Keratinocyte (primary cell): Measurements from ENCODE around the gene FLVCR2. TPM values are rescaled to one million over a fixed set of nuclear protein-coding genes. Genes with fewer than 3 reads are reported as not detected.

Experiments
- DNase-seq: peaks from one replicate; pipeline ENCODE4 v3.0.0-alpha.2; 2011; ENCODE audit warnings: low read depth, missing footprints, low spot score
- FAIRE-seq: peaks from 2 replicates; lab custom pipeline; 2011; peaks lifted over from hg19 to GRCh38; lab: Jason Lieb, UNC
- H2AFZ ChIP-seq: 2 replicates; pipeline ENCODE4 v1.6.0; 2012; ENCODE audit warnings: low read length, control low read depth, inconsistent platforms; ENCODE audit not compliant: control insufficient read depth
- H3K27ac ChIP-seq: 2 replicates; pipeline ENCODE4 v1.5.1; 2011; ENCODE audit warnings: low read length; ENCODE audit not compliant: control insufficient read depth, insufficient read depth
- H3K27me3 ChIP-seq: 3 replicates; pipeline ENCODE4 v1.6.0; 2011; ENCODE audit warnings: low read length; ENCODE audit not compliant: control insufficient read depth, insufficient read depth; ENCODE audit errors: extremely low read depth
- H3K36me3 ChIP-seq, 2 experiments: 2 replicates in 1 of 2; 3 replicates in 1 of 2; pipeline ENCODE4 v1.5.1; 2011; ENCODE audit warnings: low read length in 2 of 2, mild to moderate bottlenecking in 1 of 2; ENCODE audit not compliant: control insufficient read depth in 2 of 2, insufficient read depth in 2 of 2; ENCODE audit errors: extremely low read depth in 1 of 2
- H3K4me1 ChIP-seq: 3 replicates; pipeline ENCODE4 v1.5.1; 2011; ENCODE audit warnings: low read length; ENCODE audit not compliant: control insufficient read depth, insufficient read depth; ENCODE audit errors: extremely low read depth
- H3K4me2 ChIP-seq: 3 replicates; pipeline ENCODE4 v1.6.0; 2011; ENCODE audit warnings: low read depth, low read length; ENCODE audit not compliant: control insufficient read depth, insufficient read depth; ENCODE audit errors: extremely low read depth
- H3K4me3 ChIP-seq, 3 experiments: fragments of 200-600 bp in 1 of 3; sonication (generic) in 1 of 3; 2 replicates in 2 of 3; 3 replicates in 1 of 3; pipeline ENCODE4 v1.5.1; 2011 to 2016; ENCODE audit warnings: low read length in 3 of 3, mild to moderate bottlenecking in 3 of 3, control low read depth in 2 of 3, inconsistent platforms in 1 of 3, low read depth in 1 of 3, mixed read lengths in 1 of 3, mixed run types in 1 of 3, moderate library complexity in 1 of 3; ENCODE audit not compliant: control insufficient read depth in 2 of 3, insufficient read depth in 2 of 3; ENCODE audit errors: extremely low read depth in 1 of 3
- H3K79me2 ChIP-seq: 2 replicates; pipeline ENCODE4 v1.6.0; 2012; ENCODE audit warnings: low read length; ENCODE audit not compliant: control insufficient read depth, insufficient read depth
- H3K9ac ChIP-seq: 3 replicates; pipeline ENCODE4 v1.6.0; 2011; ENCODE audit warnings: low read length; ENCODE audit not compliant: control insufficient read depth, insufficient read depth; ENCODE audit errors: extremely low read depth
- H3K9me1 ChIP-seq: 3 replicates; pipeline ENCODE4 v1.6.0; 2011; ENCODE audit warnings: low read length; ENCODE audit not compliant: control insufficient read depth, insufficient read depth; ENCODE audit errors: extremely low read depth
- H3K9me3 ChIP-seq: 2 replicates; pipeline ENCODE4 v1.5.1; 2012; ENCODE audit warnings: low read depth, low read length; ENCODE audit not compliant: control insufficient read depth
- H4K20me1 ChIP-seq: 3 replicates; pipeline ENCODE4 v1.6.0; 2011; ENCODE audit warnings: low read length; ENCODE audit not compliant: control insufficient read depth, insufficient read depth; ENCODE audit errors: extremely low read depth
- CTCF ChIP-seq, 3 experiments: IDR thresholded peaks in 1 of 3; conservative IDR thresholded peaks in 1 of 3; optimal IDR thresholded peaks in 1 of 3; 2 replicates in 2 of 3; 3 replicates in 1 of 3; pipeline versions ENCODE3 to v1.5.1; 2011; ENCODE audit warnings: low read length in 3 of 3, mild to moderate bottlenecking in 3 of 3, moderate library complexity in 2 of 3, control low read depth in 1 of 3, inconsistent platforms in 1 of 3; ENCODE audit not compliant: insufficient read depth in 2 of 3; ENCODE audit errors: extremely low read depth in 1 of 3
- EZH2 ChIP-seq: IDR thresholded peaks from one replicate; pipeline ENCODE4 v1.6.1; 2012; ENCODE audit warnings: inconsistent platforms, mild to moderate bottlenecking, low read length, moderate library complexity
- dilution Hi-C: fragments of 300-500 bp; cut with MboI; formaldehyde crosslinking; loops from one replicate; pipeline ENCODE4 v1.7.0; 2020; ENCODE audit warnings: low sequenced_read_pairs; ENCODE audit not compliant: extremely low pct_ligation_motif_present
- polyA plus RNA-seq, 5 experiments: library from polyadenylated mRNA; depleted of rRNA in 3 of 5; stranded (reverse) in 3 of 5; stranded (forward) in 1 of 5; unstranded in 1 of 5; fragments of >200 nt; gene quantifications; 1 replicate in 1 of 5; 2 replicates in 3 of 5; 3 replicates in 1 of 5; pipeline versions ENCODE4 v1.2.1 to v1.2.3, GENCODE V29; 2011 to 2012; ENCODE audit warnings: missing spikeins in 2 of 5, low read depth in 1 of 5, low replicate concordance in 1 of 5

FLVCR2 gene
- polyA plus RNA-seq, 1 donor (not counting 4 experiments of a cell fraction or from before 2014, with no cell fraction given): 0.45 TPM

GRCh38 chr14:75625034-75625433 lies 46.6 kb downstream of the FLVCR2 start:
- Histone ChIP-seq H3K79me2 (no peaks in the 10 kb centered on the region), H3K4me3 (no peak overlapping the region), H2AFZ (no peak overlapping the region), H3K27ac (no peak overlapping the region), H3K9me3 (no peaks in the 10 kb centered on the region), H3K9me1 (no peaks in the 10 kb centered on the region), H4K20me1 (no peaks in the 10 kb centered on the region), H3K36me3 (no peaks in the 10 kb centered on the region), H3K4me2 (no peak overlapping the region), H3K9ac (no peak overlapping the region), H3K4me1 (no peaks in the 10 kb centered on the region), H3K27me3 (no peaks in the 10 kb centered on the region)
- DNase-seq: no peak
- no peak for FAIRE-seq
- TF ChIP-seq EZH2: no peak
- TF ChIP-seq CTCF (optimal IDR thresholded peaks at IDR 0.05 in 1 of 3, IDR thresholded peaks at IDR 0.05 in 1 of 3, conservative IDR thresholded peaks at IDR 0.05 in 1 of 3; ENCODE audit: extremely low read depth in 1 of 3, insufficient read depth in 2 of 3, low read length in 3 of 3): no peak
- dilution Hi-C loops: no loop called here

- dilution Hi-C loops: no loop called here
- no peak for FAIRE-seq
These were observed 48.0 kb downstream of the FLVCR2 start for GRCh38 chr14:75626396-75626795.

More at GRCh38 chr14:75626396-75626795, 48.0 kb downstream of the FLVCR2 start:
- TF ChIP-seq CTCF (optimal IDR thresholded peaks at IDR 0.05 in 1 of 3, IDR thresholded peaks at IDR 0.05 in 1 of 3, conservative IDR thresholded peaks at IDR 0.05 in 1 of 3; ENCODE audit: extremely low read depth in 1 of 3, insufficient read depth in 2 of 3, low read length in 3 of 3): no peak
- TF ChIP-seq EZH2: no peak
- no peak overlapping the region for H3K4me2 ChIP-seq
- H3K9me1 ChIP-seq: no peaks in the 10 kb centered on the region
- H3K79me2 ChIP-seq: no peaks in the 10 kb centered on the region
- H3K27me3 ChIP-seq: no peaks in the 10 kb centered on the region
- H3K36me3 ChIP-seq: no peaks in the 10 kb centered on the region
- no peak overlapping the region for H3K4me3 ChIP-seq
- H3K27ac ChIP-seq: no peak overlapping the region
- no peak for DNase-seq
- H3K9me3 ChIP-seq: no peaks in the 10 kb centered on the region
- no peaks in the 10 kb centered on the region for H4K20me1 ChIP-seq
- no peak overlapping the region for H2AFZ ChIP-seq
- no peaks in the 10 kb centered on the region for H3K4me1 ChIP-seq
- no peak overlapping the region for H3K9ac ChIP-seq
